ENCODE results near the gene BAIAP3.

GRCh38 chr16:1332618-1333148, 762 bp upstream of the BAIAP3 start:
- TF ChIP-seq RBBP5 (IDR thresholded peaks at IDR 0.05; ENCODE audit: borderline replicate concordance, low read depth, low read length): no peak
- no peak for TF ChIP-seq CTCF (IDR thresholded peaks at IDR 0.05; ENCODE audit: control extremely low read depth in 1 of 3, insufficient read depth in 1 of 3, low read depth in 1 of 3, low read length in 3 of 3)
- no peak for TF ChIP-seq GTF2F1 (IDR thresholded peaks at IDR 0.05; ENCODE audit: borderline replicate concordance, low read depth, low read length)
- TF ChIP-seq SP2 (IDR thresholded peaks at IDR 0.05; ENCODE audit: low read length): no peak
- no peak for TF ChIP-seq EP300 (IDR thresholded peaks at IDR 0.05; ENCODE audit: borderline replicate concordance in 1 of 2, low read depth in 2 of 2, low read length in 2 of 2)
